Ascending aorta (tissue), 2 donors: ENCODE results near the gene ZNF439. TPM values are rescaled to one million over a fixed set of nuclear protein-coding genes. Genes with fewer than 3 reads are reported as not detected.

Source experiments
- DNase-seq, 2 donors: peaks; one replicate each; pipeline ENCODE4 v3.0.0-alpha.2; 2019; ENCODE audit warnings: low spot score in 2 of 2
- H3K27ac ChIP-seq, 2 donors: fragments of 200-600 bp; sonication (generic); one replicate each; pipeline ENCODE4 v1.5.1; 2016 to 2017; ENCODE audit warnings: mild to moderate bottlenecking in 1 of 2
- H3K27me3 ChIP-seq: fragments of 200-600 bp; sonication (generic); one replicate; pipeline ENCODE4 v1.5.1; 2017
- H3K36me3 ChIP-seq, 2 donors: fragments of 200-600 bp; sonication (generic); one replicate each; pipeline ENCODE4 v1.5.1; 2016
- H3K4me1 ChIP-seq, 2 donors: fragments of 200-600 bp; sonication (generic); one replicate each; pipeline ENCODE4 v1.5.1; 2016 to 2017; ENCODE audit warnings: mild to moderate bottlenecking in 1 of 2
- H3K4me3 ChIP-seq, 2 donors: fragments of 200-600 bp; sonication (generic); one replicate each; pipeline ENCODE4 v1.5.1; 2016 to 2017; ENCODE audit warnings: mild to moderate bottlenecking in 1 of 2
- H3K9me3 ChIP-seq, 2 donors: fragments of 200-600 bp; sonication (generic); one replicate each; pipeline ENCODE4 v1.5.1; 2016
- CTCF ChIP-seq, 3 experiments: fragments of 200-600 bp in 2 of 3; fragments of 450-650 bp in 1 of 3; sonication (generic) in 2 of 3; IDR thresholded peaks; one replicate each; pipeline ENCODE4 v1.5.1; 2016 to 2019; ENCODE audit warnings: antibody characterized with exemption in 3 of 3, mild to moderate bottlenecking in 1 of 3, moderate library complexity in 1 of 3
- intact Hi-C: fragments of 100-400 bp; cut with DNase I; formaldehyde crosslinking; loops from one replicate; pipeline ENCODE4 v1.15.1; 2023
- total RNA-seq: library from RNA; depleted of rRNA; stranded (reverse); fragments of >200 nt; gene quantifications from one replicate; pipeline ENCODE4 v1.1.0, GENCODE V29; 2016

Gene ZNF439
- 2.3 TPM for total RNA-seq

DNA sequence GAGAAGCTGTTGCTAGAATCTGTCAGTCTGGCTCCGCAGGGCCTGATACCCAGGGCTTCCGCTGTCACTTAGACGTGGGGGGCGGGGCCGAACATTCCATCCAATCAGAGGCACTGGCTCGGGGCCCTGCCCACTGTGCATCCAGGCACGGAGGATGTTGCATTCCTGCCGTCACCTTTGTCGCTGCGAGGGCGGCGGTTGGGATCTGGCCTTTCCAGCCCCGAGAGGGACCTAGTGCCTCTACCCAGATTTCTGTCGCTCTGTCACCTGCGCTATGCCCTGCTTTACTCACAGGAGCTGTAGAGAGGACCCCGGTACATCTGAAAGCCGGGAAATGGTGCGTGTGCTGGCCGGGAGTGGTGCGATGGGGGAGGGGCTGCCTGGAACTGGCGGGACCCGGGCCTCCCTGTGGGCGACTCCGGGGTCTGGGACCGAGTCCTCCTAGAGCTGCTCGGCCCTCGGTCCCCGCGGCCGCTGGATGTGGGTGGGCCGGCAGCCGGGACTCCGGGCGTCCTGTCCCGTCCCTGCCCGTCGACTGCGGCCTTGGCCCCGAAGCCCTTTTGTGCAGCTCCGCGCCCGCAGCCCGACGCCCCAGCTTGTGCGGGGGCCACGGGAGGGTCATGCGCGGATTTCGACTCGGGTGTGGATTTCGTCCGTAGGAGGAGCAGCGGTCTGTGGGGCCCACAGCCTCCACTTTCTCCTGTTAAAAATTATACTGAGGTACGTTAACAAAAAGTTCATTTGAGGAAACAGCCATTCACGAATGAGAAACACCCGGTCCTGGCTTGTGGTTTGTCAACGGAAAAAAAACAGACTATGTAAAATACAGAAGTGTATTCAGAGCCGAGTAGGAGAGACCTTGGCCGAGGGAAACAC, at the start of gene ZNF439:
Gene ZNF439 (plus strand): TSS at position 133 of the 876 bp plus-strand sequence. CDS start 142 bp downstream, at position 275.
- Histone ChIP-seq H3K9me3 (peaks cover 0 to 14% of the 10 kb centered on the region in 2 donors), H3K27me3 (no peaks in the 10 kb centered on the region), H3K36me3 (peaks cover 5 to 6% of the 10 kb centered on the region in 2 donors), H3K27ac (peak within 1 kb of the TSS; percentile 53 to 62), H3K4me1 (peaks cover 2 to 3% of the 10 kb centered on the region in 2 donors), H3K4me3 (peak within 1 kb of the TSS; percentile 63 to 89)
- TF ChIP-seq CTCF (IDR thresholded peaks at IDR 0.05) = no peak
- peak; percentile 71 to 93 for DNase-seq
- intact Hi-C loops = loop anchor here (1.0 to 5.0 kb wide), 2 partner anchors 37 to 111 kb away; partner anchors contain the start of genes ZNF440 and ZNF823

GRCh38 chr19:11806354-11807098, 42.0 kb upstream of the ZNF439 start:
- intact Hi-C loops = no loop called here
- H3K27ac ChIP-seq = no peak overlapping the region
- H3K4me1 ChIP-seq = no peaks in the 10 kb centered on the region
- H3K9me3 ChIP-seq = peaks cover 19 to 32% of the 10 kb centered on the region in 2 donors
- TF ChIP-seq CTCF (IDR thresholded peaks at IDR 0.05) = no peak
- H3K4me3 ChIP-seq = no peak overlapping the region
- no peak for DNase-seq
- peaks cover 11 to 19% of the 10 kb centered on the region in 2 donors for H3K36me3 ChIP-seq
- no peaks in the 10 kb centered on the region for H3K27me3 ChIP-seq

DNA sequence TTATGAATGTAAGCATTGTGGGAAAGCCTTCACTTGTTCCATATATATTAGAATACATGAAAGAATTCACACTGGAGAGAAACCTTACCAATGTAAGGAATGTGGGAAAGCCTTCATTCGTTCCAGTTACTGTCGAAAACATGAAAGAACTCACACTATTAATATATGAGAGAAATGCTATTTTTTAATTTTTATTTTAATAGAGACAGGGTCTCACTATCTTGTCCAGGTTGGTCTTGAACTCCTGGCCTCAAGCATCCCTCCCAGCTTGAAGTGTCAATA, 41.5 kb upstream of the ZNF439 start:
- no peak overlapping the region for H3K27ac ChIP-seq
- peaks cover 19 to 32% of the 10 kb centered on the region in 2 donors for H3K9me3 ChIP-seq
- H3K4me1 ChIP-seq = no peaks in the 10 kb centered on the region
- H3K27me3 ChIP-seq = no peaks in the 10 kb centered on the region
- no peak overlapping the region for H3K4me3 ChIP-seq
- intact Hi-C loops = no loop called here
- no peak for DNase-seq
- TF ChIP-seq CTCF (IDR thresholded peaks at IDR 0.05) = no peak
- H3K36me3 ChIP-seq = peaks cover 11 to 19% of the 10 kb centered on the region in 2 donors

DNA sequence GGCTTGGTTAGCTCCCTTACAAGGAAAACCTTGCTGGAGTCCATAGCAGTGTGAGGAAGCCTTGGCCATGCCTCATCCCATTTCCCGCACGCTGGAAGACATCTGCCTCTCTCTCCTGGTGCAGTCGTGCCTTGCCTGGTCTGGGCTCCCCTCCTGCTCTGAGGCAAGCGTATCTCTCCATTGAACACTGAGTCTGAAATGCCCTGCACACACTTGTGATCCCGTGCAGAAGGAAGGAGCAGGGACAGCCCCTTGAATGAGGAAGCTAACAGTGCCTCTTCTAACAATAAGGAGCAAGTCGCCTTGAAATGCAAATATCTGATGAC, 34.9 kb upstream of the ZNF439 start:
- no peak for TF ChIP-seq CTCF (IDR thresholded peaks at IDR 0.05)
- DNase-seq = no peak
- H3K27ac ChIP-seq = no peak overlapping the region
- H3K36me3 ChIP-seq = no peaks in the 10 kb centered on the region
- intact Hi-C loops = loop anchor here (1.0 to 5.0 kb wide), 5 partner anchors 15 to 174 kb away; partner anchors contain the start of genes ZNF439 and ZNF491
- H3K4me3 ChIP-seq = peak overlapping the region; percentile 84 to 90
- peaks cover 0 to 5% of the 10 kb centered on the region in 2 donors for H3K9me3 ChIP-seq
- H3K4me1 ChIP-seq = peaks cover 0 to 3% of the 10 kb centered on the region in 2 donors
- H3K27me3 ChIP-seq = no peaks in the 10 kb centered on the region

GRCh38 chr19:11814029-11814699, 34.4 kb upstream of the ZNF439 start, which contains the start of gene ZNF440:
Gene ZNF440 (plus strand): TSS chr19:11814273. CDS start chr19:11814448, 175 bp downstream.
- peak; percentile 85 to 98 for DNase-seq
- Histone ChIP-seq H3K27me3 (no peaks in the 10 kb centered on the region), H3K4me1 (peaks cover 0 to 3% of the 10 kb centered on the region in 2 donors), H3K36me3 (peaks cover under 1 to 2% of the 10 kb centered on the region in 2 donors), H3K9me3 (peaks cover 0 to 6% of the 10 kb centered on the region in 2 donors), H3K27ac (peak within 1 kb of the TSS; percentile 85 to 93), H3K4me3 (peak within 1 kb of the TSS; percentile 84 to 90)
- intact Hi-C loops = loop anchor here (1.0 to 5.0 kb wide), 5 partner anchors 16 to 173 kb away; partner anchors contain the start of genes ZNF439 and ZNF491
- no peak for TF ChIP-seq CTCF (IDR thresholded peaks at IDR 0.05)
